NOMO-1 treated with dmso at 0.1 percent for 144 hours (cell line): ENCODE measurements around the gene ASCC3.

Experiments used
- DNase-seq: peaks from one replicate; lab custom pipeline; 2025; ENCODE audit not compliant: unreplicated experiment; lab: John Stamatoyannopoulos, UW

ASCC3 gene

DNA sequence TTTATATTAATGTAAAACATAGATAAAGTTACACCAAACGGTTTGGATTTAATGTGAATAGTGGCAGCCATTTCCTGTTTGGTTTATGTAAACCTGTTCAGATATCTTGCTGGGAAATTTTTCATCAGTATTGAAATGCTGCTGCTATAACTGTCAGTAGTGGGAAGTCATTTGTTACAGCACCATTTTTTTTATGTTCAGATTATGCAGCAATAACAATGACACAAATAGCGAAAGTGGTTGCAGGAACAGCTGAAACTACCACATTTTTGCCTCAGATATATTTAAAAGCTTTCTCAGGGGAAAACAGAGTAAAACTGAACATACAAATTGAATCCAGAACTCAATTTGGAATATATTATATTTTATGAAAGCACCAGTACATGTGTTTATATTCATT lies 287.6 kb downstream of the ASCC3 start:
- DNase-seq: no peak

DNA sequence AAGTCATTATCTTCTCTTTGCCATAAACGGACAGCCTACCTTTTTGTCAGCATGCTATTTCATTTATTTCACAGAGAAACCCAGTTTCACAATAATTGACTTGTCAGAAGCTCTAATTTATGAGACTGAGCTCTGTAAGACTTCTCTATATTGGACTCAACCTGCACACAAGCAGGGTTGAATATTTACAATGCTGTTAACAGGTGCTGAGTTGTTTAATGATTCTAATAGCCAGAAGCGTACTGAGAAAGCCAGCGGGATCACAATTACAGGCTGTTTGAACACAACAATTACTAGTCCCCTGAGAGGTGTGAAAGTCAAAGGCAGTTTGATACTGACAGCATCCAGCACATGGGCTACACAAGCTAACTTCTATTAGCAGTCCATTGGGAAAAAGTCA lies 288.2 kb downstream of the ASCC3 start:
- DNase-seq: peak; percentile 33

DNA sequence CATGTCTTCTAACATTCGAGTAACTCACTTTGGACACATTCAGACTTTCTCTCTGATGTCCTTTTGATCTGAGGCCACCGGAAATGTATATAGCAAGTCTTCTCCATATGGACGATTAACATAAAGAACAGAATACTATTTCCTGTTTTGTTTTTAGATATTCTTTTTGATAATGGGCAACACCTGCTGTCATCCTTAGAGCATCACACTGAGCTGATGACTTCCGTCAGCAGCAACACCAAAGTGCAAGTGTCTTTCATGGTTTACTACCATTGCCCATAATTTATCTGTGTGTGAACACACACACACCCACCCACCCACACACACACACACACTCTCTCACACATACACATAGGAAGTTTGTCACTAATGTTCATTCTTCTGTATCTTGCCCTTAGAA lies 303.7 kb downstream of the ASCC3 start:
- DNase-seq: no peak

DNA sequence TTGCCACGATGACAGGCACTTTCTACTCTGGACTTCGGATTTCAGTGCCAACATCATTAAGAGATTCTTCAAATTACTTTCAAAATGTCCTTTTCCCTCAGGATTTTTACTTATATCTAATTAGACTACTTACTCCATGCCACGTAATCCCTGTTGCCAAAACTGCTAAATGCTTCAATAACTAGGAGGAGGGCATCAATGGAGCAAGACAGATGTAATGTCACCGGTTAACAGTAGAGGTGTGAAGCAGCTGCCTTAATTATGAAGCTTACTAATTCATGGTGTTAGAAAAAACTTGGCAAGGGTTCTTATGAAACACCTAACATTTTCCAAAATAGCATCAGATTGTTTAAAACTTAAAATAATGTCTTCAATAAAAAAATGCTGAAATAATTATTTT lies 305.2 kb downstream of the ASCC3 start:
- no peak for DNase-seq

DNA sequence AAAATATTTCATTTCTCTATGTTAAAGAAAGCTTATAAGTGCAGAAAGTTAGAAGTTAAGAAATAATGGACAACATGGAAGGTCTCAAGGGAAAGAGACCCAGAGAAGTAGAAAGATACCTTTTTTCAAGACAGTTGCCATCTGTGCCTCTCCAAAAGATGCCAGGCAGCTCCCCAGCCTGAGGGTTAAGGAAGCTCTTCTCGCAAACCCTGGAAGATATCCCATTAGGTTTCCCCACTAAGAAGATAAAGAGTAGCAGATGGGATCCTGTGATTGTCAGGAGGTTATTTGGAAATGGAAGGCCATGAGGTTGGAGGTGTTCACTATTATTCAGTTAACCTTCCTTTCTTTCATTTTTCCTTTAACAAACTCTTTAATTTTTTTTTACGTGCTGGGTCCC lies 306.3 kb downstream of the ASCC3 start:
- DNase-seq: no peak

DNA sequence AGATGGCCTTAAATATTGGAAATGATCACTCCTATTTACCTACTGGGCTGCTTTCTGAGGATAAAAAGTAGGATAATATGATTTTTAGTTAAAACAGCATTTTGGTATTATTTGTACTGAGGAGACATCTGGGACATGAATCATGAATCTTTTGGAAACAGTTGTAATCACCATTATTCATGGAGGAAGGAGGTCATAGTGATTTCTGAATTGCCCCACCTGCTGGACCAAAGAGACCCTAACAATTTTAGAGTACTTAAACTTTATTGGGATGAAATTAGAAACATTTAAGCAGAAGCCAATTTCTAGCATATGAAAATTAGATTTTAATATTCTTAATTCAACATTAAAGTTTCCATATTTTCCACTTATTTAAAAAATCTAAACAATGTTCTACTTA lies 308.0 kb downstream of the ASCC3 start:
- DNase-seq: no peak

DNA sequence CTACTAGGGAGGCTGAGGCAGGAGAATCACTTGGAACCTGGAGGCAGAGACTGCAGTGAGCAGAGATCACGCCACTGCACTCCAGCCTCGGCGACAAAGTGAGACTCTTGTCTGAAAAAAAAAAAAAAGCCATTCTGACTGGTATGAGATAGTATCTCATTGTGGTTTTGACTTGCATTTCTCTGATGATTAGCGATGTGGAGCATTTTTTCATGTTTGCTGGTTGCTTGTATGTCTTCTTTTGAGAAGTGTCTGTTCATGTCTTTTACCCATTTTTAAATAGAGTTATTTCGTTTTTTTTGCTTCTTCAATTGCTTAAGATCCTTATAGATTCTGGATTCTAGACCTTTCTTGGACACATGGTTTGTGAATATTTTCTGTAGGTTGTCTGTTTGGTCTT lies 312.9 kb downstream of the ASCC3 start:
- DNase-seq: no peak

DNA sequence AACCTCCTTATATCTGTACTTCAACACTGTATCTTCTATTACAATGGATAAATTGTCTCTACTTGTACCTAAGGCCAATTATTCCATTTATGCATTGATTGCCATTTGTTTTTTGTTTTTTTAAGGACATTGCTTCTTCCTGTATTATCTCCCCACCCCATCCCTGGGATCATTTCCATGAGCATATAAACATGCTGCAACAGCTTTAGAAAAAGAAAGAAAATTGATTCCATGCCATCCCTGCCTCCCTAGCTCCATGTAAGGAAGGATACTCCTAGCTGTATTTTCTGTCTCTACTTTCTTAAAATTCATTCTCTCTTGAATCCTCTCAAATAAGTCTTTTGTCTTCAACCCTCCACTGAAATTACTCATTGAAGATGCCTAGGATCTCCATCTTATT lies 314.6 kb downstream of the ASCC3 start:
- no peak for DNase-seq

DNA sequence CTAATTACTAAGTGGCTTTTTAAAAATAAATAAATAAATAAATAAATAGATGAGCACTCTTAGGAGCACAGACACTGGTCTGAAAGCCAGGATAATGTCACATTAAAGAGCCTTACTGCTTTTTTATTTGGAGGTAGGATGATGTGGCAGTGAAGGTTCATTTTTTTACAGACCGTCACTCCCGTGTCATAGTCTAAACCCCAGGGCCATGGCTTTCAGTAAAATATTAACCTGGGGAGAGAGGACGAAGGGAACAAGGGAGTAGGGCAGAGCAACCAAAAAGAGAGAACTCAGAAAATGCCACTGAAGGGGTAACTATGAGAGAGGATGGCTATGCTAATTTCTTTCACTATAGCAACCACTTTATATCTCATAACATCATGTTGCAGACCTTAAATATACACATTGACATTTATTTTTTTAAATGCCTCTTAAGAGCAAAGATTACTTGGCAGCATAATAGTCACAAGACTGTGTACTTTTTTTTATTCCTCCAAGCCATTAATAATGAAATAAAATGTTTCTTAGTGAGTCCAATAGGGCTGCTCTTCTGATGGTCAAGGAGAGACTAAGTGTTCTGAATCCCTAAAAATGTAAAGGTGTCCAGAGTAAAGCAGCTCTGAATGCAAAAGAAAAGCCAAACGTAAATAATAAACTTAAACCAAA lies 315.6 kb downstream of the ASCC3 start:
- no peak for DNase-seq

DNA sequence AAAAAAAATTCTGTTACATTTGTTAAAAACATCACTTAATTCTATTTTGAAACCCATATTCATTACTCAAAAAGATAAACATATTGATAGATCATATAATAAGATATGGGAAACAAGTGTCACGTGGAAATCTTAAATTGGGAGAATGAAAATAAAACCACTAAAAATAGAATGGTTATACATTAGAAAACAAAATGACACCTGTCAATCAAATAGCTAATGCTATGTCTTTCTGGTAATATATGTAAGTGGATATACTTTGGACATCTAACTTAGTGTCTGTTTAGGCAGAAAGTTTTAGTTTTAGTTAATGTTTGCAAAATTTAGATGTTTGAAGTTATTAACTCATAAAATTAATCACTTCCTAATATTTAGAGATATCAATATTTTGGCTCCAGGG lies 321.3 kb downstream of the ASCC3 start:
- DNase-seq: no peak

DNA sequence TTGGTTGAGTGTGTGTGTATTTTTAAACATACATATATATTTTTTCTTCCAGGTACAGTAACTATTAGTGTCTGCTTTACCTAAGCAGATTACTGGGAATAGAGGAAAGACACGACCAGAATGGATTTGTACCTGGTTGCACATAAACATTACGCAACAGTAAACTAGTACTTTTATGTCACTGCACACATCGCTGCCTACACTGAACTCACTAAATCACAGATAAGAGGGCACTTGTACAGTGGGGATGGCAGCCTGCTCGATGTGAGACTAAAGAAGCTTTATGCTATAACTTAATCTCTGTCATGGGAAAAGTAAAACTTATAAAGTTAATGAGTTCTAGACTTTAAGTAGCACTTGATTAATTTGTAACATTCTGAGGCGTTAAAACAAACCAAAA lies 326.9 kb downstream of the ASCC3 start:
- no peak for DNase-seq

DNA sequence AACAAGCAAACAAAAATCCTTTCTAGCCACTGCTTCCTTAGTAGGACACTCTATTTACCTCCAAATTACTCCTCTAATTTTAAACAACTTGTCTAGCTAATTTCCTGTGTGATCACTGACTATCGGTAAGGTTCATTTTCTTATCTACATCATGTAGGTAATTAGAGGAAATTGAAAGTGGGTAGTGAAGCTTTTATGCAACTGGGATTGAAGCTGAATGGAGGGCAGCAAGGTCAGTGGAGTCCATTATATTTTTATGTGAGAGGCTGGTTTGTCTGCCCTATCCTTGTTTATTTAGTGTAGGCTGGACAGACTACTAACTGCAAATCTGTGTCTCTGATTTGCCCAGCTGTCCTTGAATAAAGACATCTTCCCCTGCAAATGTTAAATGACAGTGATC lies 327.9 kb downstream of the ASCC3 start:
- no peak for DNase-seq

DNA sequence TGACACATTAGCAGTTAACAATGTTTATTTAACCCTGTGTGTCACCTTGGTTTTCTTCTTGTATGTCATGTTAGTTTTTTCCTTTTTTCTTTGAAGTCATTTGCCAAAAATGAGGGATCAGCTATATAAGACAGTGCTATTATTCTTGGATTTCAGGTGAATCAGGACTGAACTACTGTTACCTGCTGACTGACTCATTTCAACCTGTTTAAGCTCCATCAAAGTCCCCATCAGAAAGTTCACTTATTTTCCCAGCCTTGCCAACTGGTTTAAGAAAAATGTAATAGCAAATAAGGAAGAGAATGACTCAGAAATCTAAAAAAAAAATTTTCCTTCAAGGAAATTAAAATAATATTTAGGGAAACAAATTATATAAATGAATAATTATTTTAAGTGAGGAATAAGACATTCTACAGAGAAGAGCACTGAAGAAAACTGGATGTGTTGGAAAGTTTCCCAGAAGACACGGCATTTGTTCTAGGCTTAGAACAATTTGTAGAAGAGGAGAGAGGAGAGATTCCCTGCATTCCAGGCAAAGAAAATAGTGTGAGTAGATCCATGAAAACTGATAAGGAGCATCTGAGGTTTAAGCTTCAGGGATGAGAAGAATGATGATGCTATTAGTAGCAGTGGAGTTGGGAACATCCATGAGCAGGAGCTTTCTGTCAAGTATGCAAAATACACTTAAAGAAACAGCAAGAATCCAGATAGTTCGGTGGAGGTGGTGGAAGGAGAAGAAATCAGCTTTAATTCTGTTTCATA lies 331.5 kb downstream of the ASCC3 start:
- DNase-seq: no peak

DNA sequence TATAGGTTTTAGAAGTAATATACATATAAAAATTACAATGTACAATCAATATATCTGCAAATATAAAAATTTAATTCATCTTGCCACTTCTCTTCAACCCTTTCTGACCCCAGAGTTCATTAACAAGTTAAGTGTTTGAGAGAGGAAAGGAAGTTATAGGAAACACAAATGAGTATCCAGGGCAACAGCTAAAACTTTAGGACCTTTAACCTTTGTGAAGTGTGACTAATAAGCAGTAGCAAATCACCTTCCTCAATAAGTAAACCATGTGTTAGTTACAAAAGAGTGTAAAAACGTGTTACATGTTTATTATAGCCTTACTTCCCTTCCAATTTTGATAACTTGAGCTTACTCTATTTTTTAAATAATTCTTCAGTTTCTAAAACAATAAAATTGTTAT lies 343.0 kb downstream of the ASCC3 start:
- no peak for DNase-seq

DNA sequence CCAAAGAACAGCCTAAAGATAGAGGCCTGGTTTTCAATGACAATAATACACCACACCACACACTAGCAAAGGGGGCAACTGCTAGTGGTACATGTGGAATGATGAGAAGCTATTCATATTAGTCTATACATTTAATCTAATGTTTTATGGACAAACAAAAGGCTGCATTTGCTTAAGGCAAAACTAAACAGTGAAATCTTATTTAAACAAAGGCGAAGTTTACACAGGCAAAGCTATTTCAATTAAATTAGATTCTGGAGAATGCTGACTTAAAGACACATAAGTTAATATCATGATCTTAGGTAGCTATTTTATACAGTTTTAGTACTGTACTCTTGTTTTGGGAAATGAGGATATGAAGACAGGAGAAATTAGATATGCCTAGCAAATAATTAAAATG lies 362.5 kb downstream of the ASCC3 start:
- no peak for DNase-seq

DNA sequence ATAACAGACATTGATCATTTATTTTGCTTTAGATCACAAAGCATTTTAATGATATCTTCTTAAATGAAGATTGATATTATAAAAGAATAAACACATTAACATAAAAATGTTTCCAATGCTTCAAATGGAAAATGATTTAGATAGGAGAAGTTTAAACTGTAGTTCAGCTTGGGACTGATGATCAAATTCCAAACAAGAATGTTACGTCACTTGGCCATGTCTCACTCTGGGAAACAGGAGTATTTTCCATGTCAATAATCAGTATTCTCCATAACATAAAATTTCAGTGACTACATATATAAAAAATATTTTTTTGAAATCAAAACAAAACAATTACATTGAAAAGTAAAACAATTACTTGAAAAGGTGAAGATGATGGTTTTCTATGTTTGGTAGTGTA lies 363.5 kb downstream of the ASCC3 start:
- DNase-seq: no peak

DNA sequence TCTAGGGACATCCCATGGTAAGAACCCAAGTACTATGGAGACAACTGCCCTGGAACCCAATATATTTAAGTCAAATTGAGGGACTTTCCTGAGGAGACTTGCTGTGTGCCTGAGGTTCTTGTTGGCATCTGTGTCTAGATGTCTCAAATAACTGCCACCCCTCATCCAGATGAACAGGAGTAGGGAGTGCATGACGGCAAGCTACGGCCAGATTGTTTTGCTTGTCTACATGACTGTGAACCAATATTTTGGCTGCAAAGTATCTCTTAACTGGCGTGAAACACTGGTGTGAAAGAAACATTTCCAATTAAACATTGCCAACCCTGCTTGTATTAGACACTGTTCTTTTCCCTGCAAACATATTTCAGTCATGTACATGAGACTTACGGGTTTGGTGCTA lies 364.0 kb downstream of the ASCC3 start:
- DNase-seq: no peak

DNA sequence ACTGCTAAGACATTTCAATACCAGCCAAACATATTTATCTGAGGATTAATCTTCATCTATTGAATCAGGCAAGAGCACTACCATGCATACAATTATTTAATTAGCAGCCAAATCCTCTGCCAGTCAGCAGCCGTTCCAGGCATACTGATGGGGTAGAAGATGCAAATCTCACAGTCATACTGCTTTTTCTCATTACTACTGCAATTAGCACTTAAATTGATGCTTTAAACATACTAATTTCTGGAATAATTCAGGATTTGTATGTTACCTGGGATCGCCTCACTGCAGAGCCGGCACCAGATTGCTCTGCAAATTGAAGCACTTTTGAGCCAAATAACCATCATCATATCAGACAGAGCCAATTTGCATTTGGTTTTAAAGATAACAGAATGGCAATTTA lies 366.5 kb downstream of the ASCC3 start:
- DNase-seq: no peak

DNA sequence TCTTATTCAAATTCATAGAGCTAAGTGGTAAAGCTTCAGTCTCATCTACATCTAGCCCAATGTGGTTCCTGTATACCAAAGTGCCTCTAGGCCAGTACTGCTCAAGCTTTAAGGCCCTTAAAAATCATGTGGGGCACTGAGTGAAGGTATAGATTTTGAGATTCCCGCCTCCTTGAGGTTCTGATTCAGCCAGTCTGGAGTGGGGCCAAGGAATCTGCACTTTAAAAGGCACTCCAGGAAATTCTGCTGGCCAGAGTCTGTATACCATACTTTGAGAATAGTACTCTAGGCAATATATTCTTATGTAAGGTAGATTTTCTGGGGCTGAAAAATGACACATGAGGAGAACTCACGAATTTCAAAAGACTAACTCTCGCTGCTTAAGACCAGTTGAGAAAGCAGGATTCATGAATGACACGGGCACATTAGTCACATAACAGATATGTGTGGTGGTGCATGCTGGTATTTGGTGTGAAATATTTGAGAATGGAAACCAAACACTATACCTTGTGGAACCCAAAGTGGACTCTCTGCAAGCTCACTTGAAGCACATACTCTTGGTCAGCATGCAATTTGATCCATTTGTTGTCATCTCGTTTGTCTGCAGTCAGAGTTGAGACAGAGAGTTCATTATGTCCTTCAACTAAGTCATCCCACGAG lies 368.8 kb downstream of the ASCC3 start:
- DNase-seq: no peak

DNA sequence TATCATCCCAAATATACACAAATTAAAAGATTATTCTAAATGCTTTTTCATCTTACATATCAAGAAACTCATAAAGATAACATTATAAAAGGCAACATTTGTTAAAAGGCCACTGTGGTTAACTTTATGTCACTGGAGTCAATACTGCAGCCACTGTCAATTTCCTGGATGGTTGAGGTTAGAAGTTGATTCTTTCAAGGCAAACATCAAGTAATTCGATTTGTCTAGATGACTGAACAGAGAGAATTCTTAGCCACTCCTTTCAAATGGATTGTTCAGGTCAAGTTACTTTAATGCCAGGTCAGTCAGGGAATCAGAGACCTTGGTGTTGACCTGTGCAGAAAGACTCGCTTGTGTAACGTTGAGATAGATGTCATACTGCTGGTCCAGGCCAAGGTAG lies 372.0 kb downstream of the ASCC3 start:
- DNase-seq: no peak

DNA sequence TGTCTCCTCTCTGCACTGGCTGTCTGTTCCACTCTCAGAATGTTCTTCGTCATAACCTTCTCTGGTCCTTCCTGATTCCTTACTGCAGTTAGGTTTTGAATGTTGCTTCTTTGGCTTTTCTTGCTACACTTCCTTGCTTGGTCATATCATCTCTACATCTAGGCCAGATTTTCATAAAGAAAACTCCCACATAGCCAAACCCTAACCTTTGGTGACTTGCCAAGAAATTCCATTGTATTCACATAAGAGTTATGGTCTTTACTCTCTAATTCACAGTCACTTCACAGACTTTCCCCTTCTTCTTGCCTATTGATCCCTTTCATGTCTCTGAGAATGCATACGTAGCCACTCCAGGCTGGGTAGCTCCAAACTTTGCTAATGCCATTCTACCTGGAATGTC lies 374.5 kb downstream of the ASCC3 start:
- no peak for DNase-seq
